GM19438 (cell line): Measurements from ENCODE around the gene GTPBP10.
"Not testable (repeated sequence)": the region's sequence is repeated elsewhere in the genome, so short reads cannot be mapped to it uniquely, and the experiment has no call there.

Experiments used
- ATAC-seq: cut with Tn5 transposase; IDR thresholded peaks from one replicate; pipeline ENCODE4 v1.9.1; 2021; ENCODE audit warnings: low read depth; ENCODE audit not compliant: unreplicated experiment

The GTPBP10 gene, protein sequence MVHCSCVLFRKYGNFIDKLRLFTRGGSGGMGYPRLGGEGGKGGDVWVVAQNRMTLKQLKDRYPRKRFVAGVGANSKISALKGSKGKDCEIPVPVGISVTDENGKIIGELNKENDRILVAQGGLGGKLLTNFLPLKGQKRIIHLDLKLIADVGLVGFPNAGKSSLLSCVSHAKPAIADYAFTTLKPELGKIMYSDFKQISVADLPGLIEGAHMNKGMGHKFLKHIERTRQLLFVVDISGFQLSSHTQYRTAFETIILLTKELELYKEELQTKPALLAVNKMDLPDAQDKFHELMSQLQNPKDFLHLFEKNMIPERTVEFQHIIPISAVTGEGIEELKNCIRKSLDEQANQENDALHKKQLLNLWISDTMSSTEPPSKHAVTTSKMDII

DNA sequence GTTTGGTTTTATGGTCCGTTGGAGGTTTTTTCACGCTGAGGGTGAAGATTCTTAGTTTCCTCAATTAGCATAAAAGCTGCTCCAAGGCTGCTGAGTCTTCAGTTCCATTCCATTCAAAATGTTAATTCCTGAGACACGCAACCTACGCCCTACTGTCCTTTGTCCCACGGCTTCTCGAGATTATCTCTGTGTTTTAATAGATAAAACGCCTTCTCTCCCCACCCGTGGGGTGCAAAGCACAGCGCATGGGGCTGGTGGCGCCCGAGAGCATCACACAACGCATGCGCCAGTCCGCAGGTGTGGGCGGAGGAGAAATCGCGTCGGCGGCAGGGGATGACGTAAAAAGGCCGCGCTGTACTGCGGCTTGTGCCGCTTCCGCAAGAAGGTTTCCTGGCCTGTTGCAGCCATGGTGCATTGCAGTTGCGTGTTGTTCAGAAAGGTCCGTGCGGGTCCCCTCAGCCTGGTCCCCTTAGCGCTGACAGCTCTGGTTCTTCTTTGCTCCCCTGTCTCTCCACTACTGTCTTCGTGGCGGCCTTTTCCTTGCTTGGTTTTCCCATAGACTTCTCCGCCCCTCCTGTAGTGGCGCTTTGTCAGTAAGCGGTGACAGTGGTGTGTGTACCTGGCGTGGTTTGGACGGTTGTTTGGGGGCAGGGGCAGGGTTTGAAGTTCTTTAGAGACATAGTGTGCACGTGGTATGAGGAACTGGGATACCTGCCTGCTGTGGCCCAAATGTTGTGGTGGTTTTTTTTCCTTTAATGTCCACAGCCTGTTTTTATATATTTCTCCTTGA is at the start of gene GTPBP10:
Gene GTPBP10, plus strand, starts transcription at position 381 of the 790 bp plus-strand sequence. Its CDS starts 26 bp downstream, at position 407.
- peak; percentile 97 for ATAC-seq

DNA sequence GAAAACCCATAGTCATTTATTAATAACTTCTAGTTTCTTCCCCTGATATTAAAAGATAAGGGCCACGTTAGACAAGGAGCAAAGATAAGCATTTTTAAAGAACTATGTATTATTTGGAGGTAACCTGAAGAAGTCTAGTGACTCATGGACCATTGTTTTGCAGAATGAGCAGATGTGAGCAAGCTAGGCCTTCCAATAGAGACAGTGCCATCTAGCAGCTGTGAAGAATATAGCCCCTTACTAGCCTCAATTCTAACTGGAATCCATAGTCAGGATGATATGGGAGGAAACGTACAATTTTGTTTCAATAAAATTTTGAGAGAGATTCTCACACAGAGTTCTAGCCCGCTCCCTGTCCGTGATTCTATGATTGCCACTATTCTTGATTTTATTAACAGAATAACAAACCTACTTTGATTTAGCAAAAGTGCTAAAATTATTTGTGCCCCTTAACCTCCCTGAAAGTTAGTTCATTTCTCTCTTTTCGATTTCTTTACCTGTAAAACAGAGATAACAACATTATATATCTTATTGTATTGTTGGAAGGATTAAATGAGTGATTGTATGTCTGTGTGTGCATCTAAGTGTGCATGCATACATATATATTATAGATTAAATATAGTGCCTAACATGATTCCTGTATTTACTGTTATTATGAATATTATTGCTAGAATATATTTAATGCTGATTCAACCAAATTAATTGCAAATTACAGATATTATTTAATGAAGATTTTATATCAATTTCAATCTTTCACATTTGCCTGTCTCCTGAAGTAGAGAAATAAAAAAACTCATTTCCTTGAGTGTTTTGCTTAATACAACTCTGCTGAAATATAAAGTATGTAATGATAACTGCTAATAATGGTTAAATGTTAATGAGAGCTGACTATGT is 48.1 kb upstream of the GTPBP10 start:
- peak; percentile 85 for ATAC-seq

DNA sequence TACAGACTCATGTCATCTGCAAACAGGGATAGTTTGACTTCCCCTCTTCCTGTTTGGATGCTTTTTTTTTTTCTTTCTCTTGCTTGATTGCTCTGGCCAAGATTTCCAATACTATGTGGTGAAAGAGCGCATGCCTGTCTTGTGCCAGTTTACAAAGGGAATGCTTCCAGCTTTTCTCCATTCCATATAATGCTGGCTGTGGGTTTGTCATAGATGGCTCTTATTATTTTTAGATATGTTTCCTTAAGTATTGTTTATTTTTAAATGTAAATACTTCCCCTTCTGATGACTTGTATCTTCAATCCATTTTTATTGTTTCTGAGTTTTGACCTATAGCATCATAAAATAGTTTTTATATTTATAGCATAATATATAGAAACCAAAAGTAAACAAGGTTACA is 43.3 kb upstream of the GTPBP10 start:
- ATAC-seq = no peak

DNA sequence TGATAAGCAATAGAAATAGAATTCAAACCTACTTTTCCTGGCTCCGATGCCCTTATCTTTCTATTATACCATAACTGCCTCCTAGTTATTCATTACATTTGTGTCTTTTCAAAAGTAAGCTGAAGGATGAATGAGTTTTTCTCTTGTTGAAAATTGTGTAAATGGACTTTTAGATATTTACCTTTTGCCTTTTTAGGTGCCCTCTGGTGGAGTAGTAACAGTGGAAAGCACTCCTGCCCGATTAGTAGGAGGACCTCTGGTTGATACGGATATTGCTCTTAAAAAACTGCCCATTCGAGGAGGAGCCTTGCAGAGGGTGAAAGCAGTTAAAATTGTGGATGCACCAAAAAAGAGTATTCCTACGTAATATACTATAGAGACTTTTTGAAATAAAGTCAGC is 36.6 kb upstream of the GTPBP10 start:
- ATAC-seq = no peak

DNA sequence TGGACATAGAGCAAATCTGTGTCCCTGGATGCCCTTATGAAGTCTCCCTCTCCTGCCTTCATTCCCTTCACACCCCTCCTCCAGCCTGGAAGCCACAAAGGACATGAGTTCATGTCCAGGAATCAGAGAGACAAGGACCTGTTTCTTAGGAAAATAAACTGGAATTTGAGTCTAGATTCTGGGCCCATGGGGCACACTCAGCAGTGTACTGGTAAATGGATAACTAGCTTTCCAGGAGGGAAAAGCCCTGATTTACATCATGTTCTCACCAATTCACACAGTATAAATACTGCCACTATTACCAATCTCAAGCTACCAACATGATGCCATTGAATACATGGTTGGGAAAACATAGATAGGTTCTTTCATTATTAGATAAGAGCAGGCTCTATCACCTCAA is 35.3 kb upstream of the GTPBP10 start:
- no peak for ATAC-seq

DNA sequence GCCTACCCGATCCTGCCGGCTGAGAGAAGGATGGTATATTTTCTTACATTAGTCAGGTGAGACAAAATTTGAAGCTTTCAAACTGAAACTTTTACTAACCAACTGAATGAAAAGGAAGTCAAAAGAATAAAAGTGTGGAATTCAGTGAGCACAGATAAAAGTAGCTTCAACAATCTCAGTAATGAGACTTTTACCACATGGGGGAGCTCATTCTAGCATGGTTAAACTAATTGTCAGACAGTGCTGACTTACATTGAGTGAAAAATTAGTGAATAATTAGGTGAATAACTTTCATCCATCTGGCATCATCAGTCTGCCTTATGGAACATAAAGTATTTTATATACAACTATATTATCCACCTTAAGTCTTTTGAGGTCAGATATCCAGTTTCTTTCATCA is 33.8 kb upstream of the GTPBP10 start:
- ATAC-seq = no peak

DNA sequence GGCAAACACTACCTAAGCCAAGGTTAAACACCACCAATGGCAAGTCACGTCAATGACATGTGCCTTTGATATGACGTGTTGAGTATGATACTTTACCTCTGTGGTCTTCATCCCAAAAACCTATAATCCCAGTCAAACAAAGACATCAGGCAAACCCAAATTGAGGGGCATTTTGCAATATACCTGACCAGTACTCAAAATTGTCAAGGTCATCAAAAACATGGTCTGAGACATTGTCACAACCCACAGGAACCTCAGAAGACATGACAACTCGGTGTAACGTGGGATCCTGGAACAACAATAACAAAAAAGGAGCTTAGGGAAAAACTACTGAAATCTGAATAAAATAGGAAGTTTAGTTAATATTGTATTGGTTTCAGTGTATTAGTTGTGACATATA is 32.6 kb upstream of the GTPBP10 start:
- no peak for ATAC-seq

DNA sequence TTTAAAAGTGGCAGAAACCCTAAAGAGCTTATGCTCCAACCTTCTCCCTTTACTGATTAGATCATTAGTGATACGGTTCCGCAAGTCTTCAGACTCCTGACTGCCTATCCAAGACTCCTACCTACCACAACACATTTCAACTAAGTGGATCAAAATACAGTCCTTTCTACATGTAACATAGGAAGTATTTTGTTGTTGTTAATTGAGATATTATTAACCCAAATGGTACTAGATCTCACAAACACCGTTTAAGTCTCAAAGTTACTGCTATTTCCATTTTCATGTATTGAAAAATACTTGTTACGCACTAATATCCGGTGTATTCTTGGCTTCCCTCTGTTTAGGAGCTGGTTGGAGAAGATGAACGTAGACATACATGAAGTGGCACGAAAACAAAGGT is 26.5 kb upstream of the GTPBP10 start:
- no peak for ATAC-seq

DNA sequence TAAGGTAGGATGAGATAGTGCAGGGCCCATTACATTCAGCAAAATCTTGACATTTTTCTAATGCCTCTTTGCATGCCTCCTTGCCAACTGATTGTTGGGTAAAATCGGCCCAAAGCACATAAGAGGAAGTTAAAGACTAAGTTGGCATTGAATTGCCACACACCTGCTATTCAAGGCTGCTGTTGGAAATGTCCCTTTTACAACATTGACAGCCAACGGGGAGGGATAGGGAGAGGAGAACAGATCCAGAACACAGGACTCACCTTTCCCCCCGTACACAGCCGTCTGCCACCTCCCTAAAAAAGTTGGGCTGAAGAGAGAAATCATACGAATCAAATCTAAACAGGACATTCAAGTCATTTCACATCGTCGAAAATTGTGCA is 26.1 kb upstream of the GTPBP10 start:
- ATAC-seq = no peak

DNA sequence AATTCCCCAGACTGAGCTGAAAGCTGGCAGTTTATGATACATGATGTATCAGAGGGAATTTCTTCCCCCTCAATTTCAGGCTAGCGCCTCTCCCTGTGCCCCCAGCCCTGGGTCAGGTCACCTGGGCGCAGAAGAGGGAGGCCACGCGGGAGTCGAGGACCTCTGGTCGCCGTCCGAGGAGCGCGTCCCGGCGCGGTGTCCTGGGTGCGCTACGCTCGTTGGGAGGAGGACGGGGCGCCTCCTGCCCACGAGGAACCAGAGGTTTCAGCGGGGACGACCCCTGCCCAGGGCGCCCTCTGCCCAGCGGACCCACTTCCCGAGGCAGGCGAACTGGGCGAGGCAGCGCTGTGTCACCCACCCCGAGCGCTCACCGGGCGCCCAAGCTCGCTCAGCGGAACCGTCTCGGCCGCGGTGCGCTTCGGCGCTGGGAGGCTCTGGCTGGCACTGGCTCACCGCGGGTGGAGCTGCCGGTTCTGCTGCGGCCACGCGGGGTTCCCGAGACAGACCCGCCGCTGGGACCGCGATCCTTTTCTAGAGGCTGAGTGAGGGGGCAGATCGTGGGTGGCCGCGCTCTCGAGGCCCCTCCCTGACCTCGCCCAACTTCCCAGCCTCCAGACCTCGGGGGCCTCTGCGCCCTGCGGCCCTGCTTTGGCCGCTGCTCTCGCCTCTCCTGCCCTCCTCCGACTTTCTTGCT is 25.6 kb upstream of the GTPBP10 start, which contains the start of gene FAM237B:
Gene FAM237B, minus strand, starts transcription at position 504 of the 694 bp plus-strand sequence. CDS start 1,556 bp downstream, outside the sequence.
- ATAC-seq = no peak

DNA sequence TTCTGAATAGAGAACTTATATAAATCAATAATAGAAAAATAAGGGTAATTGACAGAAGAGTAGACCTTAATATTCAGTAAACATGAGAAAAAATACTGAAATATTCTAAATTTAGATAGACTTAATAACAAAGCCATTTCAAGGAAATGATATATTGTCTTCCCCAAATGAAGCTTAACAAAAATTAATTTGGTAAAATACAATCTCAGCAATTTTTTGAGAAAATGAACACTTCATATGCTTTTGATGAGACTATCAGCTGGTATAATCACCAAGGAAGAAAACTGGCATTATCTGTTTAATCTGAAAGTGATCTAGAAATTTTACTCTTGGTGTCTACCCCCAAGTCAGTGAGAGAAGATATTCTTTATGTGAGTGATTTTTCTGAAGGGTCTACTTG is 23.7 kb upstream of the GTPBP10 start:
- ATAC-seq = no peak

DNA sequence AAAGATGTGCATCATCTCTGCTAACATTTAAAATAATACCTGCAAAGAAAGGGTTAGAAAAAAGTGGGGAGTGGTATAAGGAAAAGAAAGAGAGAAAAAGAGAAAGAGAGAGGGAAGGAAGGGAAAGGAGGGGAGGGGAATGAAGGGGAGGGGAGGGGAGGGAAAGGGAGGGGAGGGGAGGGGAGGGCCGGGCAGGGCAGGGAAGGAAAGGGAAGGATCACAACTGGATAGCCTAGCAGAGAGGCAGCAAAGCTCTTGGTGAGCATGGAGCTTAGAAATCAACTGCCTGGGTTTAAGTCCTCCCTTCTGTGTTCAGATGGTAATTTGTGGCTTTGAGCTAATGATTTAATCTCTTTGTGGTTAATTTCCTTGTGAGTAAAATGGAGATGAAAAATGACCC is 20.0 kb upstream of the GTPBP10 start:
- ATAC-seq = no peak

DNA sequence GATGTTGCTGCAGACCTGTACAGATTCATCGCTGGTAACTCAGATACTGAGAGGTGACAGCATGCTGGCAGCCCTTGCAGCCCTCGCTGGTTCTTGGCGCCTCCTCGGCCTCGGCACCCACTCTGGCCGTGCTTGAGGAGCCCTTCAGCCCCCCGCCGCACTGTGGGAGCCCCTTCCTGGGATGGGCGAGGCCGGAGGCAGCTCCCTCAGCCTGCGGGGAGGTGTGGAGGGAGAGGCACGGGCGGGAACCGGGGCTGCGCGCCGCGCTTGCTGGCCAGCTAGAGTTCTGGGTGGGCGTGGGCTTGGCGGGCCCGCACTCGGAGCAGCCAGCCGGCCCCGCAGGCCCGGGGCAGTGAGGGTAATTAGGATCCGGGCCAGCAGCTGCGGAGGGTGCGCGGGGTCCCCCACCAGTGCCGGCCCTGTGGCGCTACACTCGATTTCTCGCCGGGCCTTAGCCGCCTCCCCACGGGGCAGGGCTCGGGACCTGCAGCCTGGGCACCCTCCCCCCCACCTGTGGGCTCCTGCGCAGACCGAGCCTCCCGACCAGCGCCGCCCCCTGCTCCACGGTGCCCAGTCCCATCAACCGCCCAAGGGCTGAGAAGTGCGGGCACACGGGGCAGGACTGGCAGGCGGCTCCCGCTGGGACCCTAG is 12.2 kb upstream of the GTPBP10 start:
- ATAC-seq = no peak

DNA sequence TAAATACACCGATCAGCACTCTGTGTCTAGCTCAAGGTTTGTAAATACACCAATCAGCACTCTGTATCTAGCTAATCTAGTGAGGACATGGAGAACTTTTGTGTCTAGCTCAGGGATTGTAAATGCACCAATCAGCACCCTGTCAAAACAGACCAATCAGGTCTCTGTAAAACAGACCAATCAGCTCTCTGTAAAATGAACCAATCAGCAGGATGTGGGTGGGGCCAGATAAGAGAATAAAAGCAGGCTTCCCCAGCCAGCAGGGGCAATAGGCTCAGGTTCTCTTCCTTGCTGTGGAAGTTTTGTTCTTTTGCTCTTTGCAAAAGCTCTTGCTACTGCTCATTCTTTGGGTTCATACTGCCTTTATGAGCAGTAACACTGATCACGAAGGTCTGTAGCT is 11.6 kb upstream of the GTPBP10 start:
- not testable (repeated sequence) for ATAC-seq

DNA sequence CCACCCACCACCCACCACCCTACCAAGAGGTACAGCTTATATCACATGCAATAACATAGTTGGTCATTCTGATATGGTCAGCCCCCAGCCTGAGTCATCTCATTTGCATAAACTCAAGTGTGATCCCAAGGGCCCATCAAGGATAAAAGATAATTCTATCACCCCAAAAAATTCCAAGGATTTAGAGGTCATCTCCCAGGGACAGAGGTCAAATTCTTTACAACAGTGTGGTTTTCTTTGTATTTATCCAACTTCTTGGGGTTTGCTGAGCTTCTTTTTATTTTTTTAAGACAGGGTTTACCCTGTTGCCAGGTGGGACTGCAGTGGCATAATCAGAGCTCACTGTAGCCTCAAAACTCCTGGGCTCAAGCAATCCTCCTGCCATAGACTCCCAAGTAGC is 9.4 kb upstream of the GTPBP10 start:
- ATAC-seq = no peak

DNA sequence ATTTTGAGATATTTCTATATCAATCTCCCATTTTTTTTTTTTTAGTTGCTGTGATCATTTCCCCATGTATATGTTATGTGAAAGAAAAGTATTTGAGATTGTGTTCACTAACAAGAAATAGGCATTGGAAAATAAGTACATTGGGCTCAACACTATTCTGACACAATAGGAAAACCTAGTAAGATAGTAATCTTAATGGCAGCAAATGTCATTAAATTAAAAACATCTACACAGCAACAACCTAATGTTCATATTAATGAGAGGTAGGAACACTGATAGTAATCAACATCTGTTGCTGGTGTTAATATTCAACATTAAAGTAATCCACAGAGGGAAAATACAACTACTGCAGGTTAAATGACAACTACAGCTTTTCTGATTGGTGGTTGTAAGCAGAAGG is 1.5 kb upstream of the GTPBP10 start:
- no peak for ATAC-seq

DNA sequence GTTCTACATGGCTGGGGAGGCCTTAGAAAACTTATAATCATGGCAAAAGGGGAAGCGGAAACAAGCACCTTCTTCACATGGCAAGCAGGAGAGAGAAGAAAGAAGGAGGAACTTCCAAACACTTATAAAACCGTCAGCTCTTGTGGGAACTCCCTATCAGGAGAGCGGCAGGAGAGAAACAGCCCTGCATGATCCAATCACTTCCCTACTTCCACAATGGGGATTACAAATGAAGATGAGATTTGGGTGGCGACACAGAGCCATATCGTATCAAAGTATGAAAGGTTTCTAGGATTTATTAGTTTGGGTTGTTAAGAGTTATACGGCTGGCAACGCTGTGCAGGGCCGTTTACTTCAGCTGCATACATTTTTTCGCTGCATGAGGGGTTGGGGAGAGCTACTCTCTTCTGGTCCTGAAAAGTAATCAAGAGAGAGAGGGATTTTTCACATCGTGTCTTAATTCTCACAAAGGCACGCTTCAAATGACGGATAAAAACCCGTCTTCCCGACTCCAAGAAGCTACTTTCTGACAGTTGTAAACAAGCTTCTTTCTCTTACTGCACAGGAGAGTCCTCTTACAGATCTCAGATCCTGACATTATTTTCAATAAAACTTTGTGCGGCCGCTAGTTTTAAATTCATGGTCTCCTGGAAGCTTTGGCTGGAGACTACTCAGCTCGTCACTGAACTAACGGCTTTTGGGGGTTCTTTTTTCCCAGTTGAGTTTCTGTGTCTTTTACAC is 751 bp upstream of the GTPBP10 start:
- ATAC-seq = peak; percentile 16

DNA sequence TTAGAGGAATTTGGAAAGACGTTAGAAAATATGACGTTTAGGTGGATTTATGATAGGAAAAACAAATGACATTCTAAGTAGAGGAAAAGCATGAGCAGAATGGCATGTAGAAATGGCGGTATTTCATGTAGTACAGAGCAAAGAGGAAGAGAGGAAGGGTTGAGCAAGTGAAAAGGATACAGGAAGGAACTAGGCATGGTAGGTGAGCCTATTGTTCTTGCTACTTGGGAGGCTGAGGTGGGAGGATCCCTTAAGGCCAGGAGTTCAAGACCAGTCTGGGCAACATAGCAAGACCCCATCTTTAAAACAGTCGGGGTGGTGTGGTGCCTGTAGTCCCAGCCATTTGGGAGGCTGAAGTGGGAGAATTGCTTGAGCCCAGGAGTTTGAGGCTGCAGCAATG is 1.2 kb downstream of the GTPBP10 start:
- ATAC-seq = no peak

DNA sequence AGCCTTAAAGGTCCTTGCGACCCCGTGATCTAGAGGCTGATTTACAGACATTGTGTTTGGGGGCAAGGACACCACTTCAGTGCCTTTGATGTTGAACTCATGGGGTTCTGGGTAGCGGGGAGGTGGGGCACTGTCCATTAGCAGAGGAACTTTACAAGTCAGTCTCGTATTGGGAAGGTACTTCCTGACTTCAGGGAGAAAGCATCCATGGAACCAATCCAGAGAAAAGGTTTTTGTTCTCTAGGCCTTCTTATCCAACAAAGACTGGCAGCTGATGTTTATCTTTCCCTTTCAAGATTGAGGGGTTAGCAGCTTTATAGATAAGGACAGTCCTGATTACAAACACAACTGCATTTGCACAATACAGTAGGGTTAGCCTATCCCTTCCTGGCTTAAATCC is 2.8 kb downstream of the GTPBP10 start:
- no peak for ATAC-seq
